Trophoblast cell (in vitro differentiated cells and primary cell): ENCODE data around the gene NR1D1.

Experiments
- DNase-seq, 2 donors: peaks; one replicate each; pipeline ENCODE4 v3.0.0-alpha.2; 2016
- H2AFZ ChIP-seq: 2 replicates; pipeline ENCODE4 v1.6.1; 2013; ENCODE audit warnings: low read length, moderate library complexity, mild to moderate bottlenecking; ENCODE audit not compliant: insufficient read depth, poor library complexity
- H2AK5ac ChIP-seq: 2 replicates; pipeline ENCODE4 v1.6.1; 2013; ENCODE audit warnings: mild to moderate bottlenecking, low read length
- H2BK120ac ChIP-seq: 2 replicates; pipeline ENCODE4 v1.6.1; 2013; ENCODE audit warnings: low read length, mild to moderate bottlenecking, moderate library complexity; ENCODE audit not compliant: insufficient read depth, poor library complexity
- H2BK12ac ChIP-seq: 2 replicates; pipeline ENCODE4 v1.6.1; 2013; ENCODE audit warnings: mild to moderate bottlenecking, low read length, moderate library complexity
- H2BK5ac ChIP-seq: 2 replicates; pipeline ENCODE4 v1.6.1; 2013; ENCODE audit warnings: low read length, low read depth, moderate library complexity, mild to moderate bottlenecking; ENCODE audit not compliant: poor library complexity
- H3K14ac ChIP-seq: 2 replicates; pipeline ENCODE4 v1.6.1; 2013; ENCODE audit warnings: mild to moderate bottlenecking, low read length
- H3K18ac ChIP-seq: 2 replicates; pipeline ENCODE4 v1.6.1; 2013; ENCODE audit warnings: mild to moderate bottlenecking, low read length
- H3K23ac ChIP-seq: 2 replicates; pipeline ENCODE4 v1.6.1; 2013; ENCODE audit warnings: low read length
- H3K27ac ChIP-seq: 2 replicates; pipeline ENCODE4 v1.5.1; 2013; ENCODE audit warnings: low read depth, mild to moderate bottlenecking, inconsistent platforms, low read length, moderate library complexity
- H3K27me3 ChIP-seq: 2 replicates; pipeline ENCODE4 v1.6.1; 2013; ENCODE audit warnings: inconsistent platforms, mild to moderate bottlenecking, low read length, moderate library complexity; ENCODE audit not compliant: insufficient read depth
- H3K36me3 ChIP-seq, 2 experiments: 1 replicate in 1 of 2; 2 replicates in 1 of 2; pipeline ENCODE4 v1.6.1; 2013; ENCODE audit warnings: low read length in 2 of 2, mild to moderate bottlenecking in 2 of 2, moderate library complexity in 1 of 2; ENCODE audit not compliant: insufficient read depth in 2 of 2, control insufficient read depth in 1 of 2
- H3K4ac ChIP-seq: 2 replicates; pipeline ENCODE4 v1.6.1; 2013; ENCODE audit warnings: low read depth, mild to moderate bottlenecking, low read length, moderate library complexity
- H3K4me1 ChIP-seq, 2 experiments: 1 replicate in 1 of 2; 2 replicates in 1 of 2; pipeline ENCODE4 v1.6.1; 2013; ENCODE audit warnings: low read length in 2 of 2, mild to moderate bottlenecking in 2 of 2, moderate library complexity in 1 of 2; ENCODE audit not compliant: insufficient read depth in 2 of 2, control insufficient read depth in 1 of 2
- H3K4me2 ChIP-seq: 2 replicates; pipeline ENCODE4 v1.6.1; 2013; ENCODE audit warnings: inconsistent platforms, mild to moderate bottlenecking, low read length, moderate library complexity
- H3K4me3 ChIP-seq: 2 replicates; pipeline ENCODE4 v1.5.1; 2013; ENCODE audit warnings: mild to moderate bottlenecking, low read depth, low read length, inconsistent platforms
- H3K79me1 ChIP-seq: one replicate; pipeline ENCODE4 v1.6.1; 2013; ENCODE audit warnings: low read length
- H3K79me2 ChIP-seq: 2 replicates; pipeline ENCODE4 v1.6.1; 2013; ENCODE audit warnings: low read length, mild to moderate bottlenecking; ENCODE audit not compliant: control insufficient read depth, insufficient read depth, poor library complexity
- H3K9ac ChIP-seq: 2 replicates; pipeline ENCODE4 v1.6.1; 2013; ENCODE audit warnings: mild to moderate bottlenecking, low read length
- H3K9me3 ChIP-seq: 2 replicates; pipeline ENCODE4 v1.6.1; 2013; ENCODE audit warnings: low read depth, mild to moderate bottlenecking, control low read depth, inconsistent platforms, low read length; ENCODE audit not compliant: insufficient read depth
- H4K12ac ChIP-seq: 2 replicates; pipeline ENCODE4 v1.6.1; 2013; ENCODE audit warnings: low read depth, mild to moderate bottlenecking, low read length, moderate library complexity
- H4K8ac ChIP-seq: 2 replicates; pipeline ENCODE4 v1.6.1; 2013; ENCODE audit warnings: low read depth, mild to moderate bottlenecking, low read length, moderate library complexity
- H4K91ac ChIP-seq: one replicate; pipeline ENCODE4 v1.6.1; 2013; ENCODE audit warnings: low read depth, mild to moderate bottlenecking, low read length, moderate library complexity
- WGBS: extraction: QIAGEN DNeasy Blood & Tissue Kit; methylation state at CpG from one replicate; pipeline ENCODE4 v1.1.7; 2013; ENCODE audit warnings: missing lambda C conversion rate; ENCODE audit not compliant: insufficient read length, insufficient coverage; ENCODE audit errors: extremely low coverage; 5-methylcytosine and 5-hydroxymethylcytosine counted together

The NR1D1 gene

GRCh38 chr17:40079545-40079944 is 20.8 kb downstream of the NR1D1 start:
- H3K4ac ChIP-seq: no peak overlapping the region
- no peak overlapping the region for H4K8ac ChIP-seq
- no peak for DNase-seq
- H2AK5ac ChIP-seq: no peak overlapping the region
- H3K18ac ChIP-seq: no peak overlapping the region
- H2AFZ ChIP-seq: no peak overlapping the region
- H4K91ac ChIP-seq: no peak overlapping the region
- H2BK120ac ChIP-seq: no peak overlapping the region
- no peak overlapping the region for H3K14ac ChIP-seq
- WGBS: no CpG with 5 or more reads among the region's 3 CpGs
- no peaks in the 10 kb centered on the region for H3K27me3 ChIP-seq
- peaks cover 0 to 1% of the 10 kb centered on the region in 2 experiments for H3K36me3 ChIP-seq
- H3K9ac ChIP-seq: no peak overlapping the region
- no peaks in the 10 kb centered on the region for H3K9me3 ChIP-seq
- H3K79me1 ChIP-seq: no peaks in the 10 kb centered on the region
- no peak overlapping the region for H3K23ac ChIP-seq
- H2BK12ac ChIP-seq: no peak overlapping the region
- H3K4me3 ChIP-seq: no peak overlapping the region
- H3K79me2 ChIP-seq: no peaks in the 10 kb centered on the region
- H3K4me2 ChIP-seq: no peak overlapping the region
- peaks cover 3 to 4% of the 10 kb centered on the region in 2 experiments for H3K4me1 ChIP-seq
- no peak overlapping the region for H2BK5ac ChIP-seq
- no peak overlapping the region for H4K12ac ChIP-seq
- H3K27ac ChIP-seq: no peak overlapping the region

DNA sequence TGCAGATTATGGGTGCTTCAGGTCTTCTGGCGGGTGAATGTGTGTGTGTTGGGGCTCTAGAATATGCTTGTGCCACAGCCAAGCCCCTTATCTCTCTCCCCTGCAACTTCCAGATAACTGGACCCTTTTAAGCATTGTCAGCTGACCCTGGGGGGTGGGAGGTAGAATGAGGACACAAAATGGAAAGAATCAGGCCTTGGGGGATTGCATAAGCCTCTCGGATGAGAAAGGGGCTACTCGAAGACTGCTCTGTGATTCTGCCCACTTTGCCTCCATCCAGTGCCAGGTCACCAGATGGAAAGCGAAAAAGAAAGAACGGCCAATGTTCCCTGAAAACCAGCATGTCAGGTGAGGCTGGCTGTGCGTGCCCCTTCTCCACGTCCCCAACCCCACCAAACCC is 23.8 kb downstream of the NR1D1 start:
- Histone ChIP-seq H2BK120ac (no peak overlapping the region), H3K79me2 (no peaks in the 10 kb centered on the region), H2AK5ac (no peak overlapping the region), H3K4me2 (no peak overlapping the region), H3K36me3 (peaks cover 0 to 3% of the 10 kb centered on the region in 2 experiments), H4K12ac (no peak overlapping the region), H3K9ac (no peak overlapping the region), H3K27ac (no peak overlapping the region), H3K23ac (no peak overlapping the region), H4K91ac (no peak overlapping the region), H2AFZ (no peak overlapping the region), H3K4ac (no peak overlapping the region), H2BK12ac (no peak overlapping the region), H3K79me1 (no peaks in the 10 kb centered on the region), H2BK5ac (no peak overlapping the region), H3K4me1 (peaks cover 3 to 4% of the 10 kb centered on the region in 2 experiments), H3K9me3 (no peaks in the 10 kb centered on the region), H3K14ac (no peak overlapping the region), H3K27me3 (no peaks in the 10 kb centered on the region), H3K4me3 (no peak overlapping the region), H3K18ac (no peak overlapping the region), H4K8ac (no peak overlapping the region)
- WGBS: no CpG with 5 or more reads among the region's 7 CpGs
- no peak for DNase-seq

- H3K18ac ChIP-seq: no peak overlapping the region
- H2BK12ac ChIP-seq: no peak overlapping the region
- H3K27ac ChIP-seq: no peak overlapping the region
- no peaks in the 10 kb centered on the region for H3K79me1 ChIP-seq
- H3K9ac ChIP-seq: no peak overlapping the region
- H4K8ac ChIP-seq: no peak overlapping the region
- H4K12ac ChIP-seq: no peak overlapping the region
- no peak overlapping the region for H3K23ac ChIP-seq
- no peaks in the 10 kb centered on the region for H3K27me3 ChIP-seq
- no peak overlapping the region for H2AK5ac ChIP-seq
- WGBS: no CpG with 5 or more reads among the region's 8 CpGs
- H3K14ac ChIP-seq: no peak overlapping the region
- no peak for DNase-seq
- H3K4me3 ChIP-seq: no peak overlapping the region
- no peak overlapping the region for H2BK120ac ChIP-seq
- no peak overlapping the region for H4K91ac ChIP-seq
- H2BK5ac ChIP-seq: no peak overlapping the region
- no peak overlapping the region for H3K4ac ChIP-seq
- no peaks in the 10 kb centered on the region for H3K79me2 ChIP-seq
- no peaks in the 10 kb centered on the region for H3K9me3 ChIP-seq
- peaks cover 3 to 4% of the 10 kb centered on the region in 2 experiments for H3K4me1 ChIP-seq
- no peak overlapping the region for H2AFZ ChIP-seq
- H3K4me2 ChIP-seq: no peak overlapping the region
- H3K36me3 ChIP-seq: peaks cover 0 to 3% of the 10 kb centered on the region in 2 experiments
These were observed 24.4 kb downstream of the NR1D1 start for GRCh38 chr17:40075942-40076498.

- Histone ChIP-seq H3K27me3 (no peaks in the 10 kb centered on the region), H3K36me3 (peaks cover 0 to 3% of the 10 kb centered on the region in 2 experiments), H3K4me3 (no peak overlapping the region), H3K27ac (no peak overlapping the region), H2BK12ac (no peak overlapping the region), H3K4me1 (peaks cover 3 to 4% of the 10 kb centered on the region in 2 experiments), H3K4me2 (no peak overlapping the region), H3K9me3 (no peaks in the 10 kb centered on the region), H2AFZ (peak overlapping the region; percentile 8), H3K18ac (no peak overlapping the region), H4K12ac (no peak overlapping the region), H4K8ac (peak overlapping the region; percentile 5), H3K23ac (no peak overlapping the region), H3K79me1 (no peaks in the 10 kb centered on the region), H4K91ac (no peak overlapping the region), H2AK5ac (no peak overlapping the region), H3K9ac (no peak overlapping the region), H3K14ac (no peak overlapping the region), H3K79me2 (no peaks in the 10 kb centered on the region), H2BK5ac (no peak overlapping the region), H3K4ac (no peak overlapping the region), H2BK120ac (no peak overlapping the region)
- whole genome bisulfite sequencing: no CpG with 5 or more reads among the region's 11 CpGs
- peak; percentile 26 to 78 for DNase-seq
These were observed 25.0 kb downstream of the NR1D1 start for GRCh38 chr17:40075201-40075941.
